ENCODE data around the gene CBX8. TPM values are rescaled to one million over a fixed set of nuclear protein-coding genes. Genes with fewer than 3 reads are reported as not detected.
"Not testable (repeated sequence)": the region's sequence is repeated elsewhere in the genome, so short reads cannot be mapped to it uniquely, and the experiment has no call there.

Gene CBX8
- total RNA-seq, 1 donor from 2014 or later: 5.3 TPM

- no peak for DNase-seq (ENCODE audit: low read depth)
Observed at GRCh38 chr17:79757140-79757745, 39.6 kb downstream of the CBX8 start.

- no peak for DNase-seq (ENCODE audit: low read depth)
Observed at GRCh38 chr17:79755591-79755990, 41.3 kb downstream of the CBX8 start.

GRCh38 chr17:79754903-79755302 lies 42.0 kb downstream of the CBX8 start:
- DNase-seq (ENCODE audit: low read depth): not testable (repeated sequence)

- no peak for DNase-seq (ENCODE audit: low read depth)
Observed at GRCh38 chr17:79754370-79754769, 42.5 kb downstream of the CBX8 start.

GRCh38 chr17:79752175-79752574 lies 44.7 kb downstream of the CBX8 start:
- no peak for DNase-seq (ENCODE audit: low read depth)

- no peak for DNase-seq (ENCODE audit: low read depth)
Observed at GRCh38 chr17:79750650-79751545, 46.0 kb downstream of the CBX8 start.

GRCh38 chr17:79749958-79750357 lies 46.9 kb downstream of the CBX8 start:
- no peak for DNase-seq (ENCODE audit: low read depth)

GRCh38 chr17:79749156-79749815 lies 47.6 kb downstream of the CBX8 start:
- DNase-seq (ENCODE audit: low read depth): peak; percentile 14

- DNase-seq (ENCODE audit: low read depth): no peak
Observed at GRCh38 chr17:79748295-79749099, 48.4 kb downstream of the CBX8 start.

GRCh38 chr17:79747508-79748294 lies 49.2 kb downstream of the CBX8 start:
- no peak for DNase-seq (ENCODE audit: low read depth)

GRCh38 chr17:79746889-79747507 lies 49.9 kb downstream of the CBX8 start:
- DNase-seq (ENCODE audit: low read depth): no peak

GRCh38 chr17:79745641-79746105 lies 51.2 kb downstream of the CBX8 start:
- DNase-seq (ENCODE audit: low read depth): peak; percentile 16

GRCh38 chr17:79743614-79744013 lies 53.3 kb downstream of the CBX8 start:
- DNase-seq (ENCODE audit: low read depth): no peak

GRCh38 chr17:79742951-79743476 lies 53.9 kb downstream of the CBX8 start:
- DNase-seq (ENCODE audit: low read depth): no peak

- DNase-seq (ENCODE audit: low read depth): no peak
Observed at GRCh38 chr17:79742589-79742918, 54.3 kb downstream of the CBX8 start.

Measured in myocyte (in vitro differentiated cells).